ENCODE data around the gene HEXA.

- TF ChIP-seq CTCF (IDR thresholded peaks at IDR 0.05), result peak in 4 of 6 experiments; percentile 14 to 44 (median 34)
- no peak for TF ChIP-seq POLR2A (IDR thresholded peaks at IDR 0.05)
These were observed 33.4 kb downstream of the HEXA start for GRCh38 chr15:72342385-72342784.

All from thyroid gland (tissue), 4 donors.